Astrocyte (in vitro differentiated cells and primary cell): Measurements from ENCODE around the gene ADCY3. TPM values are rescaled to one million over a fixed set of nuclear protein-coding genes. Genes with fewer than 3 reads are reported as not detected.

Source experiments
- DNase-seq: peaks from one replicate; pipeline ENCODE4 v3.0.0-alpha.2; 2010; ENCODE audit warnings: low read depth
- FAIRE-seq: peaks from 2 replicates; lab custom pipeline; 2011; peaks lifted over from hg19 to GRCh38; lab: Jason Lieb, UNC
- H2AFZ ChIP-seq: 2 replicates; pipeline ENCODE4 v1.6.0; 2012; ENCODE audit warnings: low read depth, low read length, inconsistent platforms
- H3K27ac ChIP-seq: 2 replicates; pipeline ENCODE4 v1.5.1; 2011; ENCODE audit warnings: low read depth, low read length, inconsistent platforms
- H3K27me3 ChIP-seq: 2 replicates; pipeline ENCODE4 v1.6.0; 2011; ENCODE audit warnings: low read length, inconsistent platforms; ENCODE audit not compliant: insufficient read depth
- H3K36me3 ChIP-seq: 2 replicates; pipeline ENCODE4 v1.5.1; 2011; ENCODE audit warnings: low read length, inconsistent platforms; ENCODE audit not compliant: insufficient read depth
- H3K4me1 ChIP-seq: 2 replicates; pipeline ENCODE4 v1.5.1; 2011; ENCODE audit warnings: low read length, inconsistent platforms; ENCODE audit not compliant: insufficient read depth
- H3K4me2 ChIP-seq: 2 replicates; pipeline ENCODE4 v1.6.0; 2012; ENCODE audit warnings: low read length, inconsistent platforms
- H3K4me3 ChIP-seq: 2 replicates; pipeline ENCODE4 v1.5.1; 2011; ENCODE audit warnings: low read depth, mild to moderate bottlenecking, low read length, inconsistent platforms; ENCODE audit not compliant: insufficient read depth
- H3K79me2 ChIP-seq: 2 replicates; pipeline ENCODE4 v1.6.0; 2012; ENCODE audit warnings: mild to moderate bottlenecking, low read length, inconsistent platforms; ENCODE audit not compliant: insufficient read depth
- H3K9ac ChIP-seq: 2 replicates; pipeline ENCODE4 v1.6.0; 2012; ENCODE audit warnings: mild to moderate bottlenecking, low read length, inconsistent platforms
- H3K9me3 ChIP-seq: 2 replicates; pipeline ENCODE4 v1.5.1; 2012; ENCODE audit warnings: low read depth, mild to moderate bottlenecking, low read length, inconsistent platforms; ENCODE audit not compliant: insufficient read depth
- H4K20me1 ChIP-seq: 2 replicates; pipeline ENCODE4 v1.6.0; 2012; ENCODE audit warnings: low read length, inconsistent platforms; ENCODE audit not compliant: insufficient read depth
- H3K27ac Mint-ChIP-seq: one replicate; pipeline ENCODE4 v1.8.0; 2021; ENCODE audit warnings: mild to moderate bottlenecking, mixed read lengths; ENCODE audit not compliant: unreplicated experiment
- H3K27me3 Mint-ChIP-seq: one replicate; pipeline ENCODE4 v1.8.0; 2021; ENCODE audit warnings: low read depth, mixed read lengths; ENCODE audit not compliant: unreplicated experiment
- H3K36me3 Mint-ChIP-seq: one replicate; pipeline ENCODE4 v1.8.0; 2021; ENCODE audit warnings: low read depth, mixed read lengths; ENCODE audit not compliant: unreplicated experiment
- H3K4me1 Mint-ChIP-seq: one replicate; pipeline ENCODE4 v1.8.0; 2021; ENCODE audit warnings: low read depth, mixed read lengths; ENCODE audit not compliant: unreplicated experiment
- H3K4me3 Mint-ChIP-seq: one replicate; pipeline ENCODE4 v1.8.0; 2021; ENCODE audit warnings: mild to moderate bottlenecking, moderate library complexity, mixed read lengths; ENCODE audit not compliant: unreplicated experiment
- H3K9me3 Mint-ChIP-seq: one replicate; pipeline ENCODE4 v1.8.0; 2021; ENCODE audit warnings: mild to moderate bottlenecking, mixed read lengths; ENCODE audit not compliant: unreplicated experiment
- EZH2 ChIP-seq: IDR thresholded peaks from 2 replicates; pipeline ENCODE4 v1.6.1; 2012; ENCODE audit warnings: mild to moderate bottlenecking, low read length, inconsistent platforms; ENCODE audit not compliant: insufficient read depth
- total RNA-seq: library from RNA; stranded (reverse); gene quantifications from 2 replicates; pipeline ENCODE4 v1.2.1, GENCODE V29; 2021
- TF ChIP-seq, protein P1 (sequence below): IDR thresholded peaks from 2 replicates; pipeline ENCODE4 v1.5.1; 2011; ENCODE audit warnings: low read depth, mild to moderate bottlenecking, inconsistent platforms, low read length, moderate library complexity; ENCODE audit not compliant: insufficient read depth

ADCY3 gene
- total RNA-seq, 1 donor from 2014 or later, result 12.5 TPM

DNA sequence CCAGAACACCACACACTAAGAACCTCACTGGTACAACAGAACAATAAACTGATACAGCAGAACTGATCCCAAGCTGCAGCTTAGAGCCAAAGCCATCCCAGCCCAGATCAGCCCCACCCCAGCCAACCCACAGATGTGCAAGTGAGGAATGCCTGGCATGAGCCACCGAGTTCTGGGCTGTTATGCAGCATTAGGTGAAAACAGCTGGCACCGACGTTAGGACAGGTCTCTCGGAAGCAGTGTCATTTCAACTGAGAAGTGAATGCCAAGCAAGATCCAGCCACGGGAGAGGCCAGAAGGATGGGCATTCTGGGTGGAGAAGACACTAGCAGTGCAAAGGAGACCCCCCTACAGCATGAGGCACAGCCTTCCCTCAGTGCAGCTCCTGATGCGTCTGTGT lies 38.9 kb downstream of the ADCY3 start:
- Mint-ChIP-seq H3K9me3 (no peaks in the 10 kb centered on the region), H3K27me3 (peaks cover 2% of the 10 kb centered on the region), H3K4me3 (no peak overlapping the region), H3K4me1 (peaks cover 14% of the 10 kb centered on the region), H3K27ac (no peak overlapping the region), H3K36me3 (peaks cover 2% of the 10 kb centered on the region)
- H4K20me1 ChIP-seq, result peaks cover 33% of the 10 kb centered on the region
- H3K4me1 ChIP-seq, result peaks cover 4% of the 10 kb centered on the region
- H3K27me3 ChIP-seq, result peaks cover 3% of the 10 kb centered on the region
- no peak overlapping the region for H3K4me2 ChIP-seq
- TF ChIP-seq, protein P1, sequence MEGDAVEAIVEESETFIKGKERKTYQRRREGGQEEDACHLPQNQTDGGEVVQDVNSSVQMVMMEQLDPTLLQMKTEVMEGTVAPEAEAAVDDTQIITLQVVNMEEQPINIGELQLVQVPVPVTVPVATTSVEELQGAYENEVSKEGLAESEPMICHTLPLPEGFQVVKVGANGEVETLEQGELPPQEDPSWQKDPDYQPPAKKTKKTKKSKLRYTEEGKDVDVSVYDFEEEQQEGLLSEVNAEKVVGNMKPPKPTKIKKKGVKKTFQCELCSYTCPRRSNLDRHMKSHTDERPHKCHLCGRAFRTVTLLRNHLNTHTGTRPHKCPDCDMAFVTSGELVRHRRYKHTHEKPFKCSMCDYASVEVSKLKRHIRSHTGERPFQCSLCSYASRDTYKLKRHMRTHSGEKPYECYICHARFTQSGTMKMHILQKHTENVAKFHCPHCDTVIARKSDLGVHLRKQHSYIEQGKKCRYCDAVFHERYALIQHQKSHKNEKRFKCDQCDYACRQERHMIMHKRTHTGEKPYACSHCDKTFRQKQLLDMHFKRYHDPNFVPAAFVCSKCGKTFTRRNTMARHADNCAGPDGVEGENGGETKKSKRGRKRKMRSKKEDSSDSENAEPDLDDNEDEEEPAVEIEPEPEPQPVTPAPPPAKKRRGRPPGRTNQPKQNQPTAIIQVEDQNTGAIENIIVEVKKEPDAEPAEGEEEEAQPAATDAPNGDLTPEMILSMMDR, result no peak
- no peak for TF ChIP-seq EZH2
- H3K9me3 ChIP-seq, result no peaks in the 10 kb centered on the region
- H3K9ac ChIP-seq, result no peak overlapping the region
- H3K4me3 ChIP-seq, result no peak overlapping the region
- H3K36me3 ChIP-seq, result no peaks in the 10 kb centered on the region
- H3K27ac ChIP-seq, result no peak overlapping the region
- FAIRE-seq (no peak), DNase-seq (no peak)
- no peak overlapping the region for H2AFZ ChIP-seq
- H3K79me2 ChIP-seq, result no peaks in the 10 kb centered on the region

DNA sequence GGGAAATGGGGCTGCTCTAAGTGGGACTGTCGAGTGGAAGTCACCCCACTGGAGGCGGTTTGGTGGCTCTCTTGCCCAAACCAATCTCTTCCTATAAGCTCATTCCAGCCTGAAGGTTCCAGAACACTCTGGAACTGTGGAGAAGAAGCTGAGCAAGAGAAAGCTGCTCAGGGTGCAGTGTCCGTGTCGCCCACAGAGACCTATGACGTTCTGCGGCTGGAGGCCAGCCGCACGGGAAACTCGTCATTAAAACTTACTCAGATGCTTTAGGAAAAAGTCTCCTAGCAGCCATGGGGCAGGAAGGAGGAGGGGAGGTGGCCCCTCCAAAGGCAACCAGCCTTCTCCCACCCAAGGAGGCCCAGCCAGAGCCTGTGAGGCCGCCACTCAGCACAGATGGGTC lies 41.7 kb downstream of the ADCY3 start:
- no peak overlapping the region for H3K4me3 Mint-ChIP-seq
- no peak overlapping the region for H3K9ac ChIP-seq

DNA sequence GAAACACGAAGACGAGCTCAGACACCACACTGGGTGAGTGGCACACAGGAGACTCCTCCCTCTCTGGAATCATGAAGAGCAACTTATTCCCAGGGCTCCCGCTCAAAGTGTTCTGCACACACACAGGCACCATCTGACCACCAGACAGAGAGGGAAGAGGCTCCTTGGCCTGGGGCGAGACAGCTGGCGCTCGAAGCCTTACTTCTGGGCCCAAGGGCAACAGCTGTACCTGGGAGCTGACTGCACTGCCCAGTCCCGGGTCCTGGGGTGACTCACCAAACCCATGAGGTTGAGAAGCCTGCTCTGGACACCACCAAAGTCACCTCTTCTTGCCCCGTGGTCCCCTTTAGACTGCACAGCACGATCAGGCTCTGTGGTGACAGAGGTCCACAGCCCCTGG lies 42.4 kb downstream of the ADCY3 start:
- Mint-ChIP-seq H3K4me1 (peaks cover 6% of the 10 kb centered on the region), H3K36me3 (peaks cover 2% of the 10 kb centered on the region), H3K4me3 (no peak overlapping the region), H3K27me3 (peaks cover 2% of the 10 kb centered on the region), H3K9me3 (no peaks in the 10 kb centered on the region), H3K27ac (no peak overlapping the region)
- Histone ChIP-seq H4K20me1 (peaks cover 52% of the 10 kb centered on the region), H3K9ac (no peak overlapping the region), H3K27me3 (peaks cover 3% of the 10 kb centered on the region), H2AFZ (no peak overlapping the region), H3K9me3 (no peaks in the 10 kb centered on the region), H3K4me3 (no peak overlapping the region), H3K36me3 (no peaks in the 10 kb centered on the region), H3K4me2 (no peak overlapping the region), H3K27ac (no peak overlapping the region), H3K79me2 (no peaks in the 10 kb centered on the region), H3K4me1 (no peaks in the 10 kb centered on the region)
- DNase-seq (no peak), FAIRE-seq (no peak)
- no peak for TF ChIP-seq EZH2
- TF ChIP-seq, protein P1, result no peak

More for the DNA sequence above, 41.7 kb downstream of the ADCY3 start:
- Histone ChIP-seq H3K4me1 (no peaks in the 10 kb centered on the region), H3K9me3 (no peaks in the 10 kb centered on the region), H3K4me3 (no peak overlapping the region), H2AFZ (no peak overlapping the region), H3K27ac (no peak overlapping the region), H3K79me2 (no peaks in the 10 kb centered on the region), H3K36me3 (no peaks in the 10 kb centered on the region), H3K27me3 (peaks cover 3% of the 10 kb centered on the region), H3K4me2 (no peak overlapping the region), H4K20me1 (peaks cover 52% of the 10 kb centered on the region)
- FAIRE-seq (no peak), DNase-seq (no peak)
- Mint-ChIP-seq H3K4me1 (peaks cover 6% of the 10 kb centered on the region), H3K27ac (no peak overlapping the region), H3K36me3 (peaks cover 2% of the 10 kb centered on the region), H3K27me3 (peaks cover 2% of the 10 kb centered on the region), H3K9me3 (no peaks in the 10 kb centered on the region)
- no peak for TF ChIP-seq EZH2
- TF ChIP-seq, protein P1, result no peak
